ENCODE measurements around the gene TRRAP. TPM values are rescaled to one million over a fixed set of nuclear protein-coding genes. Genes with fewer than 3 reads are reported as not detected.

Gene TRRAP
- total RNA-seq, 5 donors from 2014 or later (not counting 1 experiment from before 2014, with no cell fraction given) = 53.9 to 71.7 (median 65.8) TPM

DNA sequence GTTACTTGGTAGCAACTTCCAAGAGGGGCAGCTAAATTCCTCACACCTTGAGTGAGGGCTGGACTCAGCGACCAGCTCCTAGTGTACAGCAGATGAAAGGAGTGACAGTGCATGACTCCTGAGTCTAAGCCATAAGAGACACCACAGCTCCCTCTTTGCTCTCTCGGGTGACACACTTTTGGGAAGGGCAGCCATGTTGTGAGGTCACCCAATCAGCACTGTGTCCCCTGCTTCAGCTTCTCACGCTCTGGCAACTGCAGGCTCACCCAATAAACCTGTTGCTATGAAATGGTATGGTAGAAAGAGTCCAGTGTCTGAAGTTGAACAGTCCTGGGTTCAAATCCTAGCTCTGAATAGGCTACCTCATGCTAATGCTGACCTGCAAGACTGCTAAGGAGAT, 29.4 kb upstream of the TRRAP start:
- Histone ChIP-seq H3K4me1 (ENCODE audit: control insufficient read depth in 1 of 2, extremely low read depth in 1 of 2, insufficient read depth in 2 of 2, low read length in 2 of 2) (no peaks in the 10 kb centered on the region), H3K27ac (ENCODE audit: low read length) (no peak overlapping the region), H3K4me3 (ENCODE audit: control insufficient read depth in 1 of 2, extremely low read depth in 1 of 2, low read length in 1 of 2) (no peak overlapping the region), H3K9me3 (no peaks in the 10 kb centered on the region), H3K36me3 (ENCODE audit: control insufficient read depth in 2 of 2, extremely low read depth in 1 of 2, insufficient read depth in 1 of 2, low read length in 1 of 2) (no peaks in the 10 kb centered on the region), H3K27me3 (replicated peaks in 1 of 2; ENCODE audit: control insufficient read depth in 2 of 2, extremely low read depth in 1 of 2, insufficient read depth in 2 of 2, low read length in 1 of 2) (peaks cover 0 to 24% of the 10 kb centered on the region in 2 experiments)
- no peak for DNase-seq
- 100% methylated on average over 1 of the region's 3 CpGs for WGBS (ENCODE audit: insufficient coverage)
- peaks cover 0 to 5% of the 10 kb centered on the region in 2 donors for H3K27me3 Mint-ChIP-seq
- POLR2A ChIA-PET = no interaction called here
- H3K36me3 Mint-ChIP-seq = no peaks in the 10 kb centered on the region
- CTCF ChIA-PET = no interaction called here
- no peaks in the 10 kb centered on the region for H3K4me1 Mint-ChIP-seq
- ATAC-seq (replicated peaks in 1 of 4) = no peak
- no peak overlapping the region for H3K4me3 Mint-ChIP-seq
- H3K27ac Mint-ChIP-seq = no peak overlapping the region
- peaks cover 0 to 7% (median 3%) of the 10 kb centered on the region in 3 donors for H3K9me3 Mint-ChIP-seq

DNA sequence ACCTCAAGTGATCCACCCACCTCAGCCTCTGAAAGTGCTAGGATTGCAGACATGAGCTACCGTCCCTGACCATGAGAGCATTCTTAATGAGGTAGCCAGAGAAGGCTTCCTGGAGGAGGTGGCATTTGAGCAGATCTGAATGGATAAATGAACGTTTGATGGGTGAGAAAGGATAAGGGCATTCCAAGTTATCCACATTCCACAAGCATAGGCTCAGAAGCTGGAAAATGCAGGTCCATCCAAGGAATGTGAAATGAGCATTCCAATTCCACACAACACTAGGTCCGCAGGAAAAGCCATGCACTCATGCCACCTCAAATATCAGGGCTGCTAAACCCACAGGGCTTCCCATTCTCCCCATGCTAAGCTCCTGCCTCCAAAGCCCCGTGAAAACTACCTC, 25.5 kb upstream of the TRRAP start:
- Histone ChIP-seq H3K36me3 (ENCODE audit: control insufficient read depth in 2 of 2, extremely low read depth in 1 of 2, insufficient read depth in 1 of 2, low read length in 1 of 2) (no peaks in the 10 kb centered on the region), H3K9me3 (no peaks in the 10 kb centered on the region), H3K4me3 (ENCODE audit: control insufficient read depth in 1 of 2, extremely low read depth in 1 of 2, low read length in 1 of 2) (no peak overlapping the region), H3K27ac (ENCODE audit: low read length) (no peak overlapping the region), H3K4me1 (ENCODE audit: control insufficient read depth in 1 of 2, extremely low read depth in 1 of 2, insufficient read depth in 2 of 2, low read length in 2 of 2) (no peaks in the 10 kb centered on the region), H3K27me3 (replicated peaks in 1 of 2; ENCODE audit: control insufficient read depth in 2 of 2, extremely low read depth in 1 of 2, insufficient read depth in 2 of 2, low read length in 1 of 2) (peaks cover 0 to 22% of the 10 kb centered on the region in 2 experiments)
- Mint-ChIP-seq H3K36me3 (no peaks in the 10 kb centered on the region), H3K9me3 (peaks cover 0 to 7% (median 3%) of the 10 kb centered on the region in 3 donors), H3K4me3 (no peak overlapping the region), H3K4me1 (no peaks in the 10 kb centered on the region), H3K27me3 (peaks cover 0 to 5% of the 10 kb centered on the region in 2 donors), H3K27ac (no peak overlapping the region)
- ChIA-PET POLR2A (no interaction called here), CTCF (interaction anchor here in 1 of 2 donors (0.5 kb wide), 1 partner anchor 30 kb away, joined by 3 read pairs; no protein-coding TSS in a partner anchor)
- ATAC-seq (replicated peaks in 1 of 4) (no peak), DNase-seq (no peak)
- 81% methylated on average over 2 of the region's 4 CpGs for WGBS (ENCODE audit: insufficient coverage)

DNA sequence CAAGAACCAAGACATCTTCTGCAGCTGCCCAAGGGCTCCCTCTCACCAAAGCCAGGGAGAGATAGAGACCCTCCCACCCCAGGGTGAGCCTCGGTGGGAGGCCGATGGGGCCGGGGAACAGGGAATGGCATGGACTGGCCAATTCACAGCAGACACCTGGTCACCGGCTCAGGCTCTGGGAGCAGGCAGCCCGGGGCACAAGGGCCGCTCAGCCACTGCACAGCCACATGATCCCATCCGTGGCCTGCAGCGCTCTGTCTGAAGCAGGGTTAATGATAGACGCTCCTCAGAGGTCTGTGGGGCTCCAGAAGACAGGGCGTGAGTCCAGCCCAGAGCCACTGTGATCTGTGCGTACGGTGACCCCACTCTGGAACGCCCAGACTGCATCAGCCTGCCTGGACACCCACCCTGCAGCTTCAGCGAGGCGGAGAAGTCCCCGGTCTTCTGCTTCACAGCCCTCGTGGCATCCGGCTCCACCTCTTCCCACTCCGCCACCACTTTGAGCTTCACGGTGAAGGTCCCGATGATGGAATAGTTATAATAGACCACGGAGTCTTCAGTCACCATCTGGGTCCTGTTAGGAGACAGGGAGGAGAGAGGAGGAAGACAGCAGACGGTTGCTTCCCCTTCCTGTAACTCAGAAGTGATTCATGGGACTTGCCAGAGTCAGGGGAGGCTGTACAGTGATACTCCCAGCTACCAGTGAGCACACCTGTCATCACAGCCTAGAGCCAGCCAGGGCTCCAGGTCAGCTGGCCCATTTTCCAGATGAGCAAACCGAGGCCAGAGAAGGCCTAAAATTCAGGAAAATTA, 22.5 kb upstream of the TRRAP start:
- Mint-ChIP-seq H3K4me1 (no peaks in the 10 kb centered on the region), H3K36me3 (no peaks in the 10 kb centered on the region), H3K4me3 (no peak overlapping the region), H3K27ac (no peak overlapping the region), H3K27me3 (peaks cover 10 to 25% of the 10 kb centered on the region in 2 donors), H3K9me3 (no peaks in the 10 kb centered on the region)
- no peak for DNase-seq
- no peaks in the 10 kb centered on the region for H3K9me3 ChIP-seq
- no peaks in the 10 kb centered on the region for H3K36me3 ChIP-seq (ENCODE audit: control insufficient read depth in 2 of 2, extremely low read depth in 1 of 2, insufficient read depth in 1 of 2, low read length in 1 of 2)
- peaks cover 0 to 35% of the 10 kb centered on the region in 2 experiments for H3K27me3 ChIP-seq (replicated peaks in 1 of 2; ENCODE audit: control insufficient read depth in 2 of 2, extremely low read depth in 1 of 2, insufficient read depth in 2 of 2, low read length in 1 of 2)
- POLR2A ChIA-PET = no interaction called here
- H3K27ac ChIP-seq (ENCODE audit: low read length) = no peak overlapping the region
- WGBS (ENCODE audit: insufficient coverage) = 79% methylated on average over 16 of the region's 24 CpGs
- CTCF ChIA-PET = no interaction called here
- no peaks in the 10 kb centered on the region for H3K4me1 ChIP-seq (ENCODE audit: control insufficient read depth in 1 of 2, extremely low read depth in 1 of 2, insufficient read depth in 2 of 2, low read length in 2 of 2)
- ATAC-seq (replicated peaks in 1 of 4) = no peak
- no peak overlapping the region for H3K4me3 ChIP-seq (ENCODE audit: control insufficient read depth in 1 of 2, extremely low read depth in 1 of 2, low read length in 1 of 2)

DNA sequence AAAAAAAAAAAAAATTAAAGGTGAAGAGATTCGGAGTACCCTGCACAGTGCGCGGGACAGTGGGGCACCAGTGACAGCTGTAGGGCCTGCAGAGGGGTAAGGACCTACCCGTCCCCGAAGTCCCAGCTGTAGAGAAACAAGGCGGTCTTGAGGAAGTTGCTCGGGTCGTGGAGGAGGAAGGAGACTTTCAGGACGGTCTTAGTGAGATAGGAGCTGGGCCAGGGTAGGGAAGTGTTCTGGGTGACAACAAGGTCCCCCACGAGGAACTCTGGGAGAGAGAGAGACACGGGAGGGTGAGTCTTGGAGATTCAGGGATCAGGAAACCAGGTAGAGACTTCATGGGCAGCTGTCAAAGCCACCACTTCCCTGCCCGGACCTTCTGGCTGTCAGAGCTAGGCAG, 18.3 kb upstream of the TRRAP start:
- no peak overlapping the region for H3K27ac ChIP-seq (ENCODE audit: low read length)
- whole genome bisulfite sequencing (ENCODE audit: insufficient coverage) = 51% methylated on average over 11 of the region's 12 CpGs
- Mint-ChIP-seq H3K4me3 (no peak overlapping the region), H3K27ac (no peak overlapping the region), H3K27me3 (peaks cover 10 to 23% of the 10 kb centered on the region in 2 donors), H3K36me3 (no peaks in the 10 kb centered on the region), H3K9me3 (no peaks in the 10 kb centered on the region), H3K4me1 (no peaks in the 10 kb centered on the region)
- ATAC-seq (replicated peaks in 1 of 4) = no peak
- DNase-seq = no peak
- H3K4me1 ChIP-seq (ENCODE audit: control insufficient read depth in 1 of 2, extremely low read depth in 1 of 2, insufficient read depth in 2 of 2, low read length in 2 of 2) = no peaks in the 10 kb centered on the region
- H3K27me3 ChIP-seq (replicated peaks in 1 of 2; ENCODE audit: control insufficient read depth in 2 of 2, extremely low read depth in 1 of 2, insufficient read depth in 2 of 2, low read length in 1 of 2) = peaks cover 0 to 29% of the 10 kb centered on the region in 2 experiments
- ChIA-PET POLR2A (no interaction called here), CTCF (no interaction called here)
- H3K4me3 ChIP-seq (ENCODE audit: control insufficient read depth in 1 of 2, extremely low read depth in 1 of 2, low read length in 1 of 2) = no peak overlapping the region
- H3K9me3 ChIP-seq = no peaks in the 10 kb centered on the region
- no peaks in the 10 kb centered on the region for H3K36me3 ChIP-seq (ENCODE audit: control insufficient read depth in 2 of 2, extremely low read depth in 1 of 2, insufficient read depth in 1 of 2, low read length in 1 of 2)

DNA sequence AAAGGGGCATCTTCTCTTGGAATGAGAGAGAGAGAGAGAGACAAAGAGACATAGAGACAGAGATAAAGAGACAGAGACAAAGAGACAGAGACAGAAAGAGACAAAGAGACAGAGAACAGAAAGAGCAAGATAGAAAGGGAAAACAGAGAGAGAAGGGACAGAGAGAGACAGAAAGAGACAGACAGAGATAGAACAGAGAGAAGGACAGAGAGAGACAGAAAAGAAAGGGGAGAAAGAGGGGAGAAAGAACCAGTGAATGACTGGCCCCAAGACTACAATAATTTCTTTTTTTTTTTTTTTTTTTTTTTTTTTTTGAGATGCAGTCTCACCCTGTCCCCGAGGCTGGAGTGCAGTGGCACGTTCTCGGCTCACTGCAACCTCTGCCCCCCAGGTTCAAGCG, 16.1 kb upstream of the TRRAP start:
- ChIA-PET POLR2A (no interaction called here), CTCF (no interaction called here)
- H3K36me3 ChIP-seq (ENCODE audit: control insufficient read depth in 2 of 2, extremely low read depth in 1 of 2, insufficient read depth in 1 of 2, low read length in 1 of 2) = no peaks in the 10 kb centered on the region
- H3K36me3 Mint-ChIP-seq = no peaks in the 10 kb centered on the region
- no peak for ATAC-seq (replicated peaks in 1 of 4)
- no peak overlapping the region for H3K4me3 ChIP-seq (ENCODE audit: control insufficient read depth in 1 of 2, extremely low read depth in 1 of 2, low read length in 1 of 2)
- no peaks in the 10 kb centered on the region for H3K4me1 ChIP-seq (ENCODE audit: control insufficient read depth in 1 of 2, extremely low read depth in 1 of 2, insufficient read depth in 2 of 2, low read length in 2 of 2)
- H3K27me3 Mint-ChIP-seq = peaks cover 10 to 23% of the 10 kb centered on the region in 2 donors
- no peak overlapping the region for H3K4me3 Mint-ChIP-seq
- WGBS (ENCODE audit: insufficient coverage) = no CpG with 5 or more reads among the region's 4 CpGs
- no peak for DNase-seq
- H3K9me3 Mint-ChIP-seq = no peaks in the 10 kb centered on the region
- H3K9me3 ChIP-seq = no peaks in the 10 kb centered on the region
- no peaks in the 10 kb centered on the region for H3K4me1 Mint-ChIP-seq
- H3K27me3 ChIP-seq (replicated peaks in 1 of 2; ENCODE audit: control insufficient read depth in 2 of 2, extremely low read depth in 1 of 2, insufficient read depth in 2 of 2, low read length in 1 of 2) = peaks cover 0 to 35% of the 10 kb centered on the region in 2 experiments
- H3K27ac ChIP-seq (ENCODE audit: low read length) = no peak overlapping the region
- no peak overlapping the region for H3K27ac Mint-ChIP-seq

DNA sequence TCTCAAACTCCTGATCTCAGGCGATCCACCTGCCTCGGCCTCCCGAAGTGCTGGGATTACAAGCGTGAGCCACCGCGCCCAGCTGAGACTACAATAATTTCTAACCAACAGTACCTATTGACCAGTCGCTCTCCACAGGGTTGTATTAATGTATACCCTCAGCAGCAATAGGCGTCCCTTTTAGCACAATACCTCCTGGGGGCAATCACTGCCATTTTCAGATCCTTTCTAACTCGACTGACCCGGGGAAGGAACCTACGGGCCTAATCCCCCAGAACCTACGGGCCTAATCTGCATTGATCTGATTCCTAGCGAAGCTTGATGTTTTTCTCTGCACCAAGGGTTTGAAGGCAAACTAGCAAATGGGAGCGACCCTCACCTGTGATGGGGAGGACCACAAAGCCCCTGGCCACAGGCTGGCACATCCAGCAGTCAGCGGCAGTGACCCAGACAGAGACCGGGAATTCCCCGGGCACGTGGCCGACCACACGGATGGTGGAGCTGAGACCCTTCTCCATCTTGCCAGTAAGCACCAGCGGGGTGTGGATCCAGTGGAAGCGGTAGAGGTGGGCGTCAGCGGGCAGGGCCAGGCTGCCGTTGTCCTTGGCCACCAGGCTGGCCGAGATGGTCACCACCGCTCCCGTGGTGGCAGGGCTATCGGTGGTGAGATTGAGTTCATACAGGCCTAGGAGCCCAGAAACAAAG, 15.5 kb upstream of the TRRAP start:
- DNase-seq (no peak), ATAC-seq (replicated peaks in 1 of 4) (no peak)
- H3K27ac ChIP-seq (ENCODE audit: low read length) = no peak overlapping the region
- CTCF ChIA-PET = no interaction called here
- 86% methylated on average over 19 of the region's 29 CpGs for WGBS (ENCODE audit: insufficient coverage)
- POLR2A ChIA-PET = no interaction called here
- H3K27me3 ChIP-seq (replicated peaks in 1 of 2; ENCODE audit: control insufficient read depth in 2 of 2, extremely low read depth in 1 of 2, insufficient read depth in 2 of 2, low read length in 1 of 2) = peaks cover 0 to 38% of the 10 kb centered on the region in 2 experiments
- H3K4me3 ChIP-seq (ENCODE audit: control insufficient read depth in 1 of 2, extremely low read depth in 1 of 2, low read length in 1 of 2) = no peak overlapping the region
- peaks cover 10 to 23% of the 10 kb centered on the region in 2 donors for H3K27me3 Mint-ChIP-seq
- no peaks in the 10 kb centered on the region for H3K9me3 ChIP-seq
- no peaks in the 10 kb centered on the region for H3K4me1 Mint-ChIP-seq
- H3K36me3 ChIP-seq (ENCODE audit: control insufficient read depth in 2 of 2, extremely low read depth in 1 of 2, insufficient read depth in 1 of 2, low read length in 1 of 2) = no peaks in the 10 kb centered on the region
- no peaks in the 10 kb centered on the region for H3K4me1 ChIP-seq (ENCODE audit: control insufficient read depth in 1 of 2, extremely low read depth in 1 of 2, insufficient read depth in 2 of 2, low read length in 2 of 2)
- H3K27ac Mint-ChIP-seq = no peak overlapping the region
- no peaks in the 10 kb centered on the region for H3K36me3 Mint-ChIP-seq
- no peaks in the 10 kb centered on the region for H3K9me3 Mint-ChIP-seq
- no peak overlapping the region for H3K4me3 Mint-ChIP-seq
